ENCODE results near the gene BAZ2B. TPM values are rescaled to one million over a fixed set of nuclear protein-coding genes. Genes with fewer than 3 reads are reported as not detected.

Gene BAZ2B
- polyA plus RNA-seq, 1 donor from 2014 or later, result 150 TPM

DNA sequence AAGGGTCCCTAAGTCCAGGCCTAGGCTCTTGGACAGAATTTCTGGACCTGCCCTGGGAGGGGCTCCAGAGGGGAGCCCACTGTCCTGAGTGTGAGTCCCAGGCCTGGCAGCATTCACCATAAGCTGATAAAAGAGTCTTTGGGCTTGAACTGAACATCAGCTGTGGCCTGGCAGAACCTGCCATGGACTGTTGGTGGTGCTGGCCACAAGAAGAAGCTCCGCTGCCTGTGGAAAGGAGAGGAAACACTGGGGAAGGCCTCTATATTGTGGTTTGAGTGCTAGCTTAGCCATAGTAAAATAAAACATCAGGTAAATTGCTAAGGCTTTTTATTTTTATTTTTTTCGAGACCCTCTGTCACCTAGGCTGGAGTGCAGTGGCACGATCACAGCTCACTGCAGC, 20.9 kb upstream of the BAZ2B start:
- H3K27ac ChIP-seq (ENCODE audit: low read length), result no peak overlapping the region
- no peaks in the 10 kb centered on the region for H3K79me2 ChIP-seq (replicated peaks; ENCODE audit: insufficient read depth, low read length)
- H3K9me3 ChIP-seq (ENCODE audit: low read length), result no peaks in the 10 kb centered on the region
- no peaks in the 10 kb centered on the region for H3F3A ChIP-seq (ENCODE audit: insufficient read depth, low read length, poor library complexity, severe bottlenecking)
- H3K36me3 ChIP-seq (ENCODE audit: insufficient read depth, low read length), result no peaks in the 10 kb centered on the region
- no peak overlapping the region for H3K4me3 ChIP-seq (ENCODE audit: low read length)
- H3K9me2 ChIP-seq (ENCODE audit: insufficient read depth, low read length), result no peaks in the 10 kb centered on the region
- TF ChIP-seq RAD21 (conservative IDR thresholded peaks at IDR 0.05) (no peak), POLR2AphosphoS5 (IDR thresholded peaks at IDR 0.05) (no peak), CTCF (IDR thresholded peaks at IDR 0.05; ENCODE audit: poor library complexity, severe bottlenecking) (no peak)
- TF ChIP-seq, protein P1, sequence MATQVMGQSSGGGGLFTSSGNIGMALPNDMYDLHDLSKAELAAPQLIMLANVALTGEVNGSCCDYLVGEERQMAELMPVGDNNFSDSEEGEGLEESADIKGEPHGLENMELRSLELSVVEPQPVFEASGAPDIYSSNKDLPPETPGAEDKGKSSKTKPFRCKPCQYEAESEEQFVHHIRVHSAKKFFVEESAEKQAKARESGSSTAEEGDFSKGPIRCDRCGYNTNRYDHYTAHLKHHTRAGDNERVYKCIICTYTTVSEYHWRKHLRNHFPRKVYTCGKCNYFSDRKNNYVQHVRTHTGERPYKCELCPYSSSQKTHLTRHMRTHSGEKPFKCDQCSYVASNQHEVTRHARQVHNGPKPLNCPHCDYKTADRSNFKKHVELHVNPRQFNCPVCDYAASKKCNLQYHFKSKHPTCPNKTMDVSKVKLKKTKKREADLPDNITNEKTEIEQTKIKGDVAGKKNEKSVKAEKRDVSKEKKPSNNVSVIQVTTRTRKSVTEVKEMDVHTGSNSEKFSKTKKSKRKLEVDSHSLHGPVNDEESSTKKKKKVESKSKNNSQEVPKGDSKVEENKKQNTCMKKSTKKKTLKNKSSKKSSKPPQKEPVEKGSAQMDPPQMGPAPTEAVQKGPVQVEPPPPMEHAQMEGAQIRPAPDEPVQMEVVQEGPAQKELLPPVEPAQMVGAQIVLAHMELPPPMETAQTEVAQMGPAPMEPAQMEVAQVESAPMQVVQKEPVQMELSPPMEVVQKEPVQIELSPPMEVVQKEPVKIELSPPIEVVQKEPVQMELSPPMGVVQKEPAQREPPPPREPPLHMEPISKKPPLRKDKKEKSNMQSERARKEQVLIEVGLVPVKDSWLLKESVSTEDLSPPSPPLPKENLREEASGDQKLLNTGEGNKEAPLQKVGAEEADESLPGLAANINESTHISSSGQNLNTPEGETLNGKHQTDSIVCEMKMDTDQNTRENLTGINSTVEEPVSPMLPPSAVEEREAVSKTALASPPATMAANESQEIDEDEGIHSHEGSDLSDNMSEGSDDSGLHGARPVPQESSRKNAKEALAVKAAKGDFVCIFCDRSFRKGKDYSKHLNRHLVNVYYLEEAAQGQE (IDR thresholded peaks at IDR 0.05; ENCODE audit: borderline replicate concordance), result no peak
- H2AFZ ChIP-seq (ENCODE audit: low read depth, low read length), result no peak overlapping the region
- no peak overlapping the region for H3K4me2 ChIP-seq (ENCODE audit: low read length)
- no peaks in the 10 kb centered on the region for H3K27me3 ChIP-seq (ENCODE audit: insufficient read depth, low read depth, low read length)
- no peak overlapping the region for H3K9ac ChIP-seq (ENCODE audit: low read length)
- no peaks in the 10 kb centered on the region for H4K20me1 ChIP-seq (ENCODE audit: insufficient read depth)

GRCh38 chr2:159635006-159635789, 18.9 kb upstream of the BAZ2B start:
- Histone ChIP-seq H3K9ac (ENCODE audit: low read length) (no peak overlapping the region), H3F3A (ENCODE audit: insufficient read depth, low read length, poor library complexity, severe bottlenecking) (no peaks in the 10 kb centered on the region), H4K20me1 (ENCODE audit: insufficient read depth) (no peaks in the 10 kb centered on the region), H3K9me3 (ENCODE audit: low read length) (no peaks in the 10 kb centered on the region), H3K4me2 (ENCODE audit: low read length) (no peak overlapping the region), H3K27ac (ENCODE audit: low read length) (no peak overlapping the region), H3K4me3 (ENCODE audit: low read length) (no peak overlapping the region), H3K79me2 (replicated peaks; ENCODE audit: insufficient read depth, low read length) (no peaks in the 10 kb centered on the region), H2AFZ (ENCODE audit: low read depth, low read length) (no peak overlapping the region), H3K36me3 (ENCODE audit: insufficient read depth, low read length) (no peaks in the 10 kb centered on the region), H3K9me2 (ENCODE audit: insufficient read depth, low read length) (no peaks in the 10 kb centered on the region), H3K27me3 (ENCODE audit: insufficient read depth, low read depth, low read length) (no peaks in the 10 kb centered on the region)
- TF ChIP-seq TAF1 (IDR thresholded peaks at IDR 0.05; ENCODE audit: low read depth) (no peak), POLR2AphosphoS5 (IDR thresholded peaks at IDR 0.05) (no peak), MXI1 (conservative IDR thresholded peaks at IDR 0.05; ENCODE audit: poor library complexity, severe bottlenecking) (no peak), RAD21 (conservative IDR thresholded peaks at IDR 0.05) (no peak), EZH2 (IDR thresholded peaks at IDR 0.05; ENCODE audit: borderline replicate concordance, insufficient read depth, low read length, poor library complexity, severe bottlenecking) (no peak), SMC3 (conservative IDR thresholded peaks at IDR 0.05; ENCODE audit: poor library complexity) (no peak), EP300 (conservative IDR thresholded peaks at IDR 0.05; ENCODE audit: poor library complexity, severe bottlenecking) (no peak), CTCF (IDR thresholded peaks at IDR 0.05; ENCODE audit: poor library complexity, severe bottlenecking) (no peak)
- TF ChIP-seq, protein P1 (IDR thresholded peaks at IDR 0.05; ENCODE audit: borderline replicate concordance), result no peak
